SU-DHL-6 (cell line): ENCODE data around the gene CADPS.

Experiments used
- H2AFZ ChIP-seq: fragments of 200-600 bp; sonication (generic); 2 replicates; pipeline ENCODE4 v1.6.1; 2014; ENCODE audit warnings: low read depth, mild to moderate bottlenecking, moderate library complexity, mixed read lengths, antibody characterized with exemption, low read length; ENCODE audit not compliant: severe bottlenecking
- H3F3A ChIP-seq: fragments of 200-600 bp; shearing (Covaris generic); 2 replicates; pipeline ENCODE4 v1.6.0; 2016; ENCODE audit warnings: antibody characterized with exemption, mild to moderate bottlenecking; ENCODE audit not compliant: insufficient read depth
- H3K27ac ChIP-seq: fragments of 200-600 bp; sonication (generic); 2 replicates; pipeline ENCODE4 v1.5.1; 2016; ENCODE audit warnings: low read depth, mild to moderate bottlenecking, low read length, moderate library complexity, mixed read lengths
- H3K27me3 ChIP-seq: fragments of 200-600 bp; sonication (generic), shearing (Covaris generic); 2 replicates; pipeline ENCODE4 v1.6.0; 2014; ENCODE audit warnings: mild to moderate bottlenecking, low read length
- H3K36me3 ChIP-seq: fragments of 200-600 bp; sonication (generic); 2 replicates; pipeline ENCODE4 v1.6.1; 2014; ENCODE audit warnings: mild to moderate bottlenecking, low read length, mixed read lengths
- H3K4me2 ChIP-seq: fragments of 300-600, 200-600 bp; shearing (Covaris generic), sonication (generic); 2 replicates; pipeline ENCODE4 v1.6.0; 2014; ENCODE audit warnings: low read length, low read depth, mild to moderate bottlenecking; ENCODE audit not compliant: poor library complexity, severe bottlenecking
- H3K4me3 ChIP-seq: fragments of 200-600 bp; sonication (generic); 2 replicates; pipeline ENCODE4 v1.5.1; 2014; ENCODE audit warnings: antibody characterized with exemption, low read length, mild to moderate bottlenecking, mixed read lengths; ENCODE audit not compliant: insufficient read depth, poor library complexity, severe bottlenecking
- H3K79me2 ChIP-seq: fragments of 200-600 bp; sonication (generic); 2 replicates; pipeline ENCODE4 v1.6.1; 2014; ENCODE audit warnings: mild to moderate bottlenecking, low read length, moderate library complexity; ENCODE audit not compliant: insufficient read depth
- H3K9ac ChIP-seq: fragments of 200-600 bp; sonication (generic); 2 replicates; pipeline ENCODE4 v1.7.0; 2014; ENCODE audit warnings: mild to moderate bottlenecking, low read length
- H3K9me2 ChIP-seq: fragments of 200-600 bp; sonication (generic); replicated peaks from 2 replicates; pipeline ENCODE4 v1.6.1; 2014; ENCODE audit warnings: low read length; ENCODE audit not compliant: insufficient read depth
- H3K9me3 ChIP-seq: fragments of 200-600 bp; sonication (generic); 2 replicates; pipeline ENCODE4 v1.6.1; 2014; ENCODE audit warnings: low read length, mixed read lengths; ENCODE audit not compliant: insufficient read depth
- H4K20me1 ChIP-seq: fragments of 200-600 bp; sonication (generic); 2 replicates; pipeline ENCODE4 v1.6.1; 2014; ENCODE audit warnings: low read depth, mild to moderate bottlenecking, antibody characterized with exemption, low read length, moderate library complexity, mixed read lengths
- EZH2phosphoT487 ChIP-seq: fragments of 200-600 bp; sonication (generic), shearing (Covaris generic); conservative IDR thresholded peaks from 2 replicates; pipeline ENCODE4 v1.6.1; 2018; ENCODE audit warnings: mild to moderate bottlenecking, antibody characterized with exemption, low read length, moderate library complexity, mixed read lengths
- TF ChIP-seq, protein P1 (sequence below): fragments of 200-600 bp; sonication (generic); IDR thresholded peaks from one replicate; pipeline ENCODE4 v1.5.1; 2017; ENCODE audit warnings: antibody characterized with exemption, mild to moderate bottlenecking, low read length, moderate library complexity; ENCODE audit not compliant: insufficient read depth, poor library complexity, severe bottlenecking

CADPS gene

DNA sequence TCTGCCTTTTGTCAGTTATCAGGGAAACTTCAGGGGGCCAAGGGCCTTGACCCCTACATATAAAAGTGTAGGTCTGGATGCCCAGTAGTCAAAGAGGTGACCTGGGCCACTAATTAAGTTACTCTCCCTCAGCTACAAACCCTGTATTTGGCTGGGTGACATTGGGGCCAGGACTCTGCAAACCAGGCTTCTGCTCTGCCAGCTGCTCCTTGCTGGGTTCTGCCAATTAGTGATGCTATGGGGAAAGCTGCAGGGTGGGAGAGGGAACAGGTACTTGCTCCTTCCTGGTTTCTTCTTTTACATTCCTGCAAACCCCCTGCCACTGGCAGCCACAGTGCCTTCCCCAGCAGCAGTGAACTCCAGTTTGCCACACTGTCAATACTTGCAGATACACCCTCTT lies 179.2 kb downstream of the CADPS start:
- H3K9ac ChIP-seq, result no peak overlapping the region
- no peaks in the 10 kb centered on the region for H4K20me1 ChIP-seq
- H3F3A ChIP-seq, result no peaks in the 10 kb centered on the region
- H3K9me3 ChIP-seq, result no peaks in the 10 kb centered on the region
- no peak overlapping the region for H2AFZ ChIP-seq
- no peaks in the 10 kb centered on the region for H3K79me2 ChIP-seq
- no peak for TF ChIP-seq EZH2phosphoT487
- TF ChIP-seq, protein P1, sequence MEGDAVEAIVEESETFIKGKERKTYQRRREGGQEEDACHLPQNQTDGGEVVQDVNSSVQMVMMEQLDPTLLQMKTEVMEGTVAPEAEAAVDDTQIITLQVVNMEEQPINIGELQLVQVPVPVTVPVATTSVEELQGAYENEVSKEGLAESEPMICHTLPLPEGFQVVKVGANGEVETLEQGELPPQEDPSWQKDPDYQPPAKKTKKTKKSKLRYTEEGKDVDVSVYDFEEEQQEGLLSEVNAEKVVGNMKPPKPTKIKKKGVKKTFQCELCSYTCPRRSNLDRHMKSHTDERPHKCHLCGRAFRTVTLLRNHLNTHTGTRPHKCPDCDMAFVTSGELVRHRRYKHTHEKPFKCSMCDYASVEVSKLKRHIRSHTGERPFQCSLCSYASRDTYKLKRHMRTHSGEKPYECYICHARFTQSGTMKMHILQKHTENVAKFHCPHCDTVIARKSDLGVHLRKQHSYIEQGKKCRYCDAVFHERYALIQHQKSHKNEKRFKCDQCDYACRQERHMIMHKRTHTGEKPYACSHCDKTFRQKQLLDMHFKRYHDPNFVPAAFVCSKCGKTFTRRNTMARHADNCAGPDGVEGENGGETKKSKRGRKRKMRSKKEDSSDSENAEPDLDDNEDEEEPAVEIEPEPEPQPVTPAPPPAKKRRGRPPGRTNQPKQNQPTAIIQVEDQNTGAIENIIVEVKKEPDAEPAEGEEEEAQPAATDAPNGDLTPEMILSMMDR, result no peak
- H3K36me3 ChIP-seq, result no peaks in the 10 kb centered on the region
- no peak overlapping the region for H3K27ac ChIP-seq
- no peaks in the 10 kb centered on the region for H3K27me3 ChIP-seq
- H3K4me3 ChIP-seq, result no peak overlapping the region
- H3K9me2 ChIP-seq, result no peaks in the 10 kb centered on the region
- H3K4me2 ChIP-seq, result no peak overlapping the region

DNA sequence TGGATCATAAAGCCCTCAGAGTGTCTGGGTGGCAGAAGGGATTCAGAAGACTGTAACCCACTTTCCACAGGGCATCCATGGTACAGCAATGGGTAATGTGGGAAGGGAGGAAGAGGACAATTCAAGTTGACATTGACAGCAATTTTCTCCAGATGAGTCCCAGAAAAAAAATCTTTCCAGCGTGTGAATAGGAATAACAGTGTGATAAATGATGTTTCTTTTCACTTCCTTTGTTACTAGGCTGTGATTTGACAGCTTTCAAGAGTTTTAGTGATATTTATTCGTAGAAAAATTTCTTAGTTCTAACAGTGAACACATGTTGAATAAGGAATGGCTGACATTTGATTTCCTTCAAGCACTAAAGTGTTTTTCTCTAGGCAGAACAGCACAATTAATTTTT lies 186.4 kb downstream of the CADPS start:
- no peak overlapping the region for H3K4me2 ChIP-seq
- no peaks in the 10 kb centered on the region for H3K9me3 ChIP-seq
- no peak overlapping the region for H3K4me3 ChIP-seq
- no peak overlapping the region for H3K27ac ChIP-seq
- no peaks in the 10 kb centered on the region for H3K27me3 ChIP-seq
- H2AFZ ChIP-seq, result no peak overlapping the region
- H3K9me2 ChIP-seq, result no peaks in the 10 kb centered on the region
- H3K79me2 ChIP-seq, result no peaks in the 10 kb centered on the region
- TF ChIP-seq EZH2phosphoT487, result no peak
- TF ChIP-seq, protein P1, result no peak
- H3K9ac ChIP-seq, result no peak overlapping the region
- H3K36me3 ChIP-seq, result no peaks in the 10 kb centered on the region
- H3F3A ChIP-seq, result no peaks in the 10 kb centered on the region
- no peaks in the 10 kb centered on the region for H4K20me1 ChIP-seq

DNA sequence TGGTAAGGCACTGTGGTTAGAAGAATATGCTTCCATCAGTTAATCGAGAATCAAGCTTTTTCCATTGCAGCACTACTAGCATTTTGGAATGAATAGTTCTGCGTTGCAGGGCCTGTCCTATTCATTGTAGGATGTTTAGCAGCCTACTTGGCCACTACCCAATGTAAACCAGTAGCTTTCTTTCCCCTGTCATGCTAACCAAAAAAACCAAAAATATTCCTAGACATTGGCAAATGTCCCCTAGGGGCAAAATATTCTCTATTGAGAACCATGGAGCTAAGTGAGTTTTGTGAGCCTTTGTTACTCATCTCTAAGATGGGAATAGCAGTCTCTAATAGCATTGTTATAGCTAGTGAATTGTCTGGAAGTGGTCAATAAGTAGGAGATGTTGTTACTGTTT lies 187.2 kb downstream of the CADPS start:
- no peak overlapping the region for H3K4me2 ChIP-seq
- H3K9me3 ChIP-seq, result no peaks in the 10 kb centered on the region
- no peak overlapping the region for H2AFZ ChIP-seq
- H3F3A ChIP-seq, result no peaks in the 10 kb centered on the region
- no peaks in the 10 kb centered on the region for H3K36me3 ChIP-seq
- TF ChIP-seq EZH2phosphoT487, result no peak
- TF ChIP-seq, protein P1, result no peak
- no peak overlapping the region for H3K4me3 ChIP-seq
- H4K20me1 ChIP-seq, result no peaks in the 10 kb centered on the region
- H3K79me2 ChIP-seq, result no peaks in the 10 kb centered on the region
- no peaks in the 10 kb centered on the region for H3K9me2 ChIP-seq
- no peak overlapping the region for H3K9ac ChIP-seq
- no peak overlapping the region for H3K27ac ChIP-seq
- no peaks in the 10 kb centered on the region for H3K27me3 ChIP-seq
